Inflammatory macrophage treated with lipopolysaccharide for 1 hour (primary cell): ENCODE results near the gene TMEM248.
A peak's percentile ranks its signal among the peaks of the same experiment; 100 is the strongest.
"Not testable (repeated sequence)": the region's sequence is repeated elsewhere in the genome, so short reads cannot be mapped to it uniquely, and the experiment has no call there.

ENCODE experiments used
- DNase-seq, 2 donors: peaks; one replicate each; pipeline ENCODE4 v3.0.0-alpha.2; 2020 to 2022

Gene TMEM248

DNA sequence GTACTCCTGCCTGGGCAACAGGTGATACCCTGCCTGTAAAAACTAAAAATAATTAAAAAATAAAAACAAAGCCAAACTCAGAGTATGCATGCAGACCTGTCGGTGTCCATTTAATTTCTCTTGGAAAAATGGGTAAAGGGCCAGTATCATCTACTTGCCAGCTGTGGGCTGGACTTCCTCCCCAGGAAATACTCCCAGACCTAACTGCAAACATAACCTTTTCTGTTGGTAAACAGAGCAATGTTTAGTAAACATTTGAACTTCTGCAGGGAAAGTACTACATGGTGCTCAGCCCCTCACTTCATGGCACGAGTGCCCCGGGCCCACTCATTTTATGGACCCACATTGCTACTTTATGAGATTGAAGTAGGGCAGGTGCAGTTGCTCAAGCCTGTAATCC lies 10.2 kb upstream of the TMEM248 start:
- no peak for DNase-seq

DNA sequence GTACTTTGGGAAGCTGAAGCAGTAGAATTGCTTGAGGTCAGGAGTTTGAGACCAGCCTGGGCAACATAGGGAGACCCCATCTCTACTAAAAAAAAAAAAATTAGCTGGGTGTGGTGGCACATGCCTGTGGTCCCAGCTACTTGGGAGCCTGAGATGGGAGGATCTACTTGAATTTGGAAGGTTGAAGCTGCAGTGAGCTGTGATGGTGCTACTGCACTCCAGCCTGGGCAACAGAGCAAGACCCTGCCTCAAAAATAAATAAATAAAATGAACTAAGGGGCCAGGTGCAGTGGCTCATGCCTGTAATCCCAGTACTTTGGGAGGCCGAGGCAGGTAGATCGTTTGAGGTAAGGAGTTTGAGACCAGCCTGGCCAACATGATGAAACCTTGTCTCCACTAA lies 9.8 kb upstream of the TMEM248 start:
- DNase-seq, result not testable (repeated sequence)

DNA sequence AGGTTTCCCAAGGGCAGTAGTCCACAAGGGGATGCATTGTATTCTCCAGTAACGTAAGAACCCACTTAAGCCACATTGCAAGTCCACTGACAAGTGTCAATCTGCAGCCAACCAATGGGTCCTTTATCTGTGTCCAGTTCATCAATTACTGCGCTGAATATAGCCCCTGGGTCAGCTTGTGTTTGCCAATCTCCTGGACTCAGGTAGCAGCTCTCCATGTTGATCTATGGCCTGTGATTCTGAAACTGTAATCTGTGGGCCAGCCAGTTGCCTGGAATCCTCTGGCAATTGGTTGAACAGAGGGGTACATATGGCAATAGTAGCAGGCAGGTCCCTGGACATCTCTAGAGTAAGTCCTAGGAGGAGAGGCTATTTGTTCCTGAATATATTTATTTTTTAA lies 8.8 kb upstream of the TMEM248 start:
- DNase-seq, result no peak

DNA sequence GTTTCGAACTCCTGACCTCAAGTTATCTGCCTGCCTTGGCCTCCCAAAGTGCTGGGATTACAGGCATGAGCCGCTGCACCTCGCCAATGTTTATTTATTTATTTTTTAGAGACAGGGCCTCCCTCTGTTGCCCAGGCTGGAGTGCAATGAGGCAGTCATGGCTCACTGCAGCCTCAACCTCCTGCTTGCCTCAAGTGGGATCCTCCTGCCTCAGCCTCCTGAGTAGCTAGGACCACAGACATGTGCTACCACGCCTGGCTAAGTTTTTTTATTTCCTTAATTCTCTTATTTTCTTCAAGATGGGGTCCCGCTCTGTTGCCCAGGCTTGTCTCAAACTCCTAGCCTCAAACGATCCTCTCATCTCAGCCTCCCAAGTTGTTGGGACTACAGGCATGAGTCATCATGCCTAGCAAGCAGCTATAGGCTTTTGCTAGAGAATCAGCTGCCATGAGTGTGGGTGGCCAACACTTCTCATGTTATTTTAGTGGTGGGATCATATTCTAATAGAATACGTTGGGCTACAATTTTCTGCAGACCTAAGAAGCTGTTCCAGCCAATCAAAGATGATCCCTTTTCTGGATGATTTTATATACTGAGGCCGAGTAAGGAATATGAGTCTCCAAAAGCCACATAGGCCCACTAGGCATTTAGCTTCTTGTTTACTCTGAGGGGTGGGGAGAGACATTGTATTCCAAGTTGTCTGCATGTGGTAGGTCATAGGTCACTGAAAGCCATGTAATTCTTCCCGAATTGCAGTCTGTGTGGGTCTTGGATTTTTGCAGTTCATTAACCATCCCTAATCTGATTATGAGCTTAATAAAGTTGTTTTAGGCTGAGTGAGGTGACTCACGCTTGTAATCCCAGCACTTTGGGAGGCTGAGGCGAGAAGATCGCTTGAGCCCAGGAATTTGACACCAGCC lies 7.6 kb upstream of the TMEM248 start:
- DNase-seq, result no peak

DNA sequence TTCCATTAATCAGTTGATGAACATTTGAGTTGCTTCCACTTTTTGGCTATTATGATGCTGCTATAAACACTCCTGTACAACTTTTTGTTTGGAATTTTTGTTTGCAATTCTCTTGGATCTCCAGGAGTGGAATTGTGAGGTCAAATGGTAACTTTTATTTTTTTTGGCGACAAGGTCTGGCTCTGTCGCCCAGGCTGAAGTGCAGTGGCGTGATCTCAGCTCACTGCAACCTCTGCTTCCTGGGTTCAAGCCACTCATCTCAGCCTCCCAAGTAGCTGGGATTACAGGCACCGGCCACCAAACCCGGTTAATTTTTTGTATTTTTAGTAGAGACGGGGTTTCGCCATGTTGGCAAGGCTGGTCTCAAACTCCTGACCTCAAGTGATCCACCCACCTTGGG lies 3.1 kb upstream of the TMEM248 start:
- not testable (repeated sequence) for DNase-seq

DNA sequence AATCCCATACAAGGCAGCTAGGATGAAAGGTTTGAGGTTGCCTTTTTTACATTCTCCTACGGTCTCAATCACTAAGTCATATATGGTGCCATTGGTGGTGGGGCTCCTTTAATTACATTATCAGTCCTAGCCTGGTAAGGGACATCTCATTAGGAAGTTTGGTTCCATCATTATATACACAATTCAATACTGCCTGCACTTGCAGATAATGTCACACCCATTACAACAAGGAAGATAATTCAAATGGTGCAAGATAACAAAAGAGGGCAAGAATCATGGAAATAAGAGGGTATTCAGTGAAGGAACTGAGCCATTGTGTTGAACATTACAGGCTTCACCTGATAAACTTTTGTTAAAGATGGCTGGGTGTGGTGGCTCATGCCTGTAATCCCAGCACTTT lies 1.7 kb upstream of the TMEM248 start:
- no peak for DNase-seq

DNA sequence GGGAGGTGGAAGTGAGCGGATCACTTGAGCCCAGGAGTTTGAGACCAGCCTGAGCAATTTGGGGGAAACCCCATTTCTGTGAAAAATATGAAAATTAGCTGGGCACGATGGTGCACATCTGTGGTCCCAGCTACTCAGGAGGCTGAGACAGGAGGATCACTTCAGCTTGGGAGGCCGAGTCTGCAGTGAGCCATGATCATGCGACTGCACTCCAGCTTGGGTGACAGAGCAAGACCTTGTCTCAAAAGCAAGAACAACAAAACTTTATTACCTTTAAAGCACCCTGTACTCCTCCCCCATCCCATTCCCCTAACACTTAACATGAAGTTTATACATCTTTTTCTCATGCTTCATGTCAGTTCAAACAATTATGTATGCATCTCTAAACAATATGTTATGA lies 1.3 kb upstream of the TMEM248 start:
- no peak for DNase-seq

DNA sequence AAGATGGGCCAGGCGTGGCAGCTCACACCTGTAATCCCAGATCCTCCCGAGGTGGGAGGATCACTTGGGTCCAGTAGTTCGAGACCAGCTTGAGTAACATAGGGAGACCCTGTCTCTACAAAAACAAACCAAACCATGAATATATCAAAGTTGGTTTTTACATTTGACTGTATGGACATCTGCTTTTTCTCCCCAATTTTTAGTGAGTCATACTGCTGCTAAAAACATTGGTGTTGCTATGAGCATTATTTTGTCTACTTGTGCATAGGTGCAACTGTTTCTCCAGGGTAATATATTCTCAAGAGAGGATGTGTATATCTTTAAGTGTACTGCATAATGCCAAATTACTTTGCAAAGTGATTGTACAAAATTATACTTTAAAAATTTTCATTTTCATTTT lies 769 bp upstream of the TMEM248 start:
- DNase-seq, result no peak

DNA sequence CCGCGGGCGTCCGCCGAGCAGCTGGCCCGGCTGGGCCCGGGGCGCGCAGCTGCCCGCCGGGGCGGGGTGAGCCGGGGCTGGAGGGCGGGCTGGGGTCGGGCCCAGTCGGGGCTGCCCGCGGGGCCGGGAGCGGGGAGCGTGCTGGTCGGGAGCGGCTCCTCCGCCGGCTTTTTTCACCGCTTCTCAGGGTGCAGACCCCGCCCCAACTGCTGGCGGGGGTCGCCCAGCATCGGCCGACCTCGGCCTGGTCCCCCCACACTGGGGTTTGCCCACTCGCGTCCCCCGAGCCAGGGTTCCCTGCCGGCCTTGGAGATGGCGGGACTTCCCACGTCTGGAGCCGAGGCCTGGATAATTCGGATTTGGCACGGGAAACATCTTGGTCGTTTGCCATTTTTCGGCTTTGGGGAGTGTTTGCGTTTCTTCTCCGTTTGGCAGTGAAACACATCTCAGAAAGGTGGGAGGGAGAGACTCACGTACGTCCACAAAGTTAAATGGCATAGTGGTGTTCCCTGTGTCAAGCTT lies 432 bp downstream of the TMEM248 start:
- peak; percentile 11 to 12 for DNase-seq

DNA sequence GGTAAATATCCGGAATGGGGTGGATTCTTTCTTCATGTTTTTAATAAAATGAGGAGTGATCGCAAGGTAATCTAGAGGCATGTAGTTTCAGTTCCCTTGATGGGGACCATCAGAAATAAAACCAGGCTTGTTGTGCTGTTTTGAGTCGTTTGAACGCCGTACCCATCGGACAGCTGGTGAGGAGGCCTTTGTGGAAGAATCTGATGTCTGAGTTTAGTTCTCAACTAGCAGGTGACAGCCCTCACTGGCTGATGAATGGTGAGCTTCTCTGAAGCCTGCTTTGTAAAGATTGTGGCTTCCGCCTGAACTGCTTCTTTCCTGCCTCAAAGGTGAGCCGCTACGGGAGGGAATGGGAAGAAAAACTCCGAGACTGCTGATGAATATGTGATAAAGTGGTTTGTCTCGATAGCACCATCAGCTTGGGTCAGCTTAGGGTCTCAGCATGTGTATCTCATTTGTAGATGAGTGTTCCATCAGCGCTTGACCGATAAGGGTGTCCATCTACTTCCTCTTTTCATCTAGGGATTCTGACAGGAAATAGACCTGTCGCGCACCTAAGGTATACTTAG lies 977 bp downstream of the TMEM248 start:
- peak in 1 of 2 donors; percentile 11 for DNase-seq

DNA sequence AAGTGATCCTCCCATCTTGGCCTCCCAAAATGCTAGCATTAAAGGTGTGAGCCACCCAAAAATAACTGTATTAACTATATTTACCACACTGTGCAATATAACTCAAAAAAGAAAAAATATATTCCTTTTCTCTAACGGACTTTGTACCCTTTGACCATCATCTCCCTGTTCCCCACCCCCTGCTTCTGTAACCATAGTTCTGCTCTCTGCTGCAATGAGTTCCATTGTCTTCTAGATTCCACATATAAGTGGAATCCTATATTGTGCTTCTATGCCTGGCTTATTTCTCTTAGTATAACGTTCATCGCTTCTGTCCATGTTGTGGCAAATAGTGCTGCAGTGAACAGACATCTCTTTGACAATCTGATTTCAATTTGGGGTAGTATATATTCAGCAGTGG lies 4.2 kb downstream of the TMEM248 start:
- no peak for DNase-seq

DNA sequence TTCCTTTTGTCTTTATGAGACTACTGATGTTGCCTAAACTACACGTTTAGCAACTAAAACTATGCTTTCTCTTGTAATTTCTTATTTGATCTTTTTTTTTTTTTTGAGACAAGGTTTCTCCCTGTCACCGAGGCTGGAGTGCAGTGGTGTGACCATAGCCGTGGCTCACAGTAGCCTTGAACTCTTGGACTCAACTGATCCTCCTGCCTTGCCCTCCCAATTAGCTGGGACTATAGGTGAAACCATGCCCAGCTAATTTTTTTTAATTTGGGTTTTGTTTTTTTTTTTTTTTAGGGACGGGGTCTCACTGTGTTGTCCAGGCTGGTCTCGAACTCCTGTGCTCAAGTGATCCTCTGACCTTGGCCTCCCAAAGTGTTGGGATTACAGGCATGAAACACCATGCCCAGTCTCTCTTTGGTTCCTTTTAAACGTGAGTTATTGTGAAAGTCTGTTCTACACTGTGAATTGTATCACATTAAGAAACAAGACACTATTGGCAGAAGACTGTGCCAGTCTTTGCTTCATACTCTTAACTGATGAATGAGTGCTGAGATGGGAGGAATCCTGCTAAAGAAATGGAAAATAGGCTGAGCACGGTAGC lies 6.4 kb downstream of the TMEM248 start:
- DNase-seq, result no peak

DNA sequence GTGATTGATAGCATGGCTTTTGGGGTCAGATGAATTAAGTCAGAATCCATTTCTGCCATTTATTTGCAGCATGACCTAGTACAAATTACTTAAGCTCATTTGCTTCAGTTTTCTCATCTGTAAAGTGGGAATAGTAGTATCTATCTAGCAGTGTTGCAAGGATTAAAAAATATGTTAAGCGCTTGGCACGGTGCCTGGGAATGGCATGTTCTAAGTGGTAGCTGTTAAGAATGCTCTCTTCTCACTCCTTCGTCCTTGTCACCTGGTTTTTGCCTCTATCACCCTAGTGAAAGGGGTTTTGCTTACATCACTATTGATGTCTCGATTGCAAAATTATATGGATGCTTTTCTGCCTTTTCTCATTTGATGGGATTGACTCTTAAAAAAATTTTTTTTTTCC lies 7.4 kb downstream of the TMEM248 start:
- DNase-seq, result no peak

DNA sequence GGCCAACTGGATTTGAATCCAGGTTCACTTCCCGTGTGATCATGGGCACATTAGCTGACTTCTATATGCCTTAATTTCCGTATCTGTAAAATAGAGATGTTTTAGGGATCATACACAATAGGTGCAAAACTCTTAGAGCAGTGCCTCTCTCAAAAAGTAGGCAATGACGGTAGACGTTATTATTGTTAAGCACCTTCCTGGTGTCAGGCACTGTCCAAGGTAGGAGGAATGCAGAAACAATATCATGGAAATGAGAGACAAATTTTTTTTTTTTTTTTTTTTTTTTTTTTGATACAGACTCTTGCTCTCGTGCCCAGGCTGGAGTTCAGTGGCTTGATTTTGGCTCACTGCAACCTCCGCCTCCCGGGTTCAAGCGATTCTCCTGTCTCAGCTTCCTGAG lies 8.1 kb downstream of the TMEM248 start:
- DNase-seq, result no peak

DNA sequence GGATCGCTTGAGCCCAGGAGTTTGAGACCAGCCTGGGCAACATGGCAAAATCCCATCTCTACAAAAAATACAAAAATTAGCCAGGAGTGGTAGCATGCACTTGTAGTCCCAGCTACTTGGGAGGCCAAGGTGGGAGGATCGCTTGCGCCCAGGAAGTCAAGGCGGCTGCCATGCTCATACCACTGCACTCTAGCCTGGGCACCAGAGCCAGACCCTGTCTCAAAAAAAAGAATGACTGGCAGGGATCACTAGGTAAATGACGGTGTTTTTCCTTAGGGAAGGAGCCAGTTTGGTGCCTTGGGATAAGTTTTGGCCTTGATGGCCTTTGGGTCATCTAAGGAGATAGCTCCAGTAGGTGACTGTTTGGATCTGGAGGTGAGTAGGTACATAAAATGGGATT lies 8.9 kb downstream of the TMEM248 start:
- DNase-seq, result no peak

DNA sequence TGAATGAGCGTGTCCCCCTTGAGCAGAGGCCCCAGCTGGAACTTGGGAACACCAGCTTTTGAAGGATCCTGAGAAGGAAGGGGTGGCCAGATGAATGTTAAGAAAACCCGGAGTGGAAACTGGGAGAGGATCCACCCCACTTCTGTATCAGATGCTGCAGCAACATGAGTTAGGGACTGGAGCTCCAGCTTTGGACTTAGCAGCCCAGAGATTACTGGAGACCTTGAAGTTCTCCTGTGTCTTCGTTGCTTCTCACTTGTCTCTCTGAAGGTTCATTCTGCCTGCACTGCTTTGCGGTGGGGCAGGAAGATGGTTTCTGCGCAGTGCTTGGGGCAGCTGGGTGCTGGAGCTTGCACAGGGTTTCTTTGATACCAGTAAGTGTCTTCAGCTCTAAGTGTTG lies 9.3 kb downstream of the TMEM248 start:
- no peak for DNase-seq

DNA sequence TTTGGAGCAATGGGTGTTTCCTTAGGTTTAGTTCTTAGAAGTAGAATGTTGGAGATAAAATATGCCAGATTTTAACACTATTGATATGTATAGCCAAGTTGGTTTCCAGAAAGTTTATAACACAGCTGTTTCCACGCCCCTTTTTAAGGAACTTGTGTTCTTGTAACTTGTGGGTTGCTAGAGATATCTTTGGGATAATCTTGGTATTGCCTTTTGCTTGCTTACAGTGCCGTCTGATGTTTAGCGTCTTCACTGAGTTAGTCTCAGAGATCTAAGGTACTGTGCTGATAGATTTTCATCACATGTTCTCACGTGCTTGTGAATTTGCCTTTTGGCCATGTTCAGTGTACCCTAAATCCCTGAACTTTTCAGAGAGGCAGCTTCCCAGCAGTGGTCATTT lies 12.4 kb downstream of the TMEM248 start:
- DNase-seq, result no peak

DNA sequence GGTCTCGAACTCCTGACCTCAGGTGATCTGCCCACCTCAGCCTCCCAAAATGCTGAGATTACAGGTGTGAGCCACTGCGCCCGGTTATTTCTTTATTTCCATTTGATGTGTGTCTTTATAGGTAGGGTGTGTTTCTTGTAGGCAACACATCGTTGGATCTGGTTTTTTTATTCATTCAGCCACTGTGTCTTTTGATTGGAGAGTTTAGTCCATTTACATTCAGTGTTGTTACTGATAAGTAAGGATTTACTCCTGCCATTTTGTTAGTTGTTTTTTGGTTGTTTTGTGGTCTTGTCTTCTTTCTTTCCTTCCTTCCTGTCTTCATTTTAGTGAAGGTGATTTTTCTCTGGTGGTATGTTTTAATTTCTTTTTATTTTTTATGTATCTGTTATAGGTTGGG lies 16.9 kb downstream of the TMEM248 start:
- no peak for DNase-seq

DNA sequence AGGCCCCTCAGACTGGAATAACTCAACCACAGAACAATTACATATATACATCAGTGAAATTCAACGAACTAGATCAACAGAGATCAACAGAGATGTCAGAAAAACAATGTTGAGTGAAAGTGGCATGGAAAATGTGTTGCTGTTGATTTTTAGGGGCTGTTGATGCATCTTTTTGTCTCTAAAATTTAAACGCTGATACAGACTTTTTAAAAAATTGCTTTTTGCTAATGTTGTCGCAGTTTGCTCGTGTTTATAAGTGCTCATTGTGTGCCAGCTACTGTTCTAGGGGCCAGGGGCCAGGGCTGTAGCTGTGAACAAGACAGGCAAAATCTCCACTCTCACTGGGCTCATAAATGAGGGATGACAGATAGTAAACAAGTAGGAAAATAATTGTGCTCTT lies 18.3 kb downstream of the TMEM248 start:
- no peak for DNase-seq

DNA sequence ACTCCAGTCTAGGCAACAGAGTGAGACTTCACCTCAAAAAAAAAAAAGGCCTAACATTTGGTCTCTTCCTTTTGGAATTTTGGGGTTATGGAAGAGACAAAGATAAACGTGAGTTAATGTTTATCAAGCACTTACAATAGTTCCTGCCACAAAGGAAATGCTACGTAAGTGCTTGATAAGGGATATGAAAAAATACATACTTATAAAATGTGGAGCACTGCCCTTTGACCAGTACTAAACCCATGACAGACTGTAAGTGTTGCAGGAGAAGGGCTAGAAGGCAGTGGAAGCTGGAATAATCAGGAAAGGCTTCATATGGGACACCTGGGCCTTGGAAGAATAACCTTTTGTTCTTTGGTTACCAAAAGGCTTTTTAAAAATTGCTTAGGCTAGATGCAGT lies 25.5 kb downstream of the TMEM248 start:
- DNase-seq, result no peak

DNA sequence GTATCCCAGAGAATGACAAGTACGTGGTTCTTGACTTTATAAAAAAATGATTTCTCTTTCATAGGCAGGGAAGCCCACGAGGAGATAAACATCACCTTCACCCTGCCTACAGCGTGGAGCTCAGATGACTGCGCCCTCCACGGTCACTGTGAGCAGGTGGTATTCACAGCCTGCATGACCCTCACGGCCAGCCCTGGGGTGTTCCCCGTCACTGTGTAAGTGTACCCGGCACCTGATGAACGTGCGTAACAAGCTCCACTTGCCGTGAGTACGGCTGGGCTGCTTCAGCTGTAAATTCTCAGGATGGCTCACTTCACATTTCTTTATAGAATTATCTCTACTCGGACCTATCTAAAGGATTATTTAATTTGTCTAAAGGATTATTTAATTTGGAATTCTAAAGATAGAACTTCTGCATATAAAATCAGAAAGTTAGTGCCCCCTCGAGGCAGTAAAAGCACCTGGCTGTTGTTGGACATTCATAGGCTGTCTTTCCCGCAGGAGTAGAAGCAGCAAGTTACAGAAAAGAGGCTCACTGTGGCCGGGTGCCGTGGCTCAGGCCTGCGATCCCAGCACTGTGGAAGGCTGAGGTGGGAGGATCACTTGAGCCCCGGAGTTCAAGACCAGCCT lies 27.6 kb downstream of the TMEM248 start:
- no peak for DNase-seq

DNA sequence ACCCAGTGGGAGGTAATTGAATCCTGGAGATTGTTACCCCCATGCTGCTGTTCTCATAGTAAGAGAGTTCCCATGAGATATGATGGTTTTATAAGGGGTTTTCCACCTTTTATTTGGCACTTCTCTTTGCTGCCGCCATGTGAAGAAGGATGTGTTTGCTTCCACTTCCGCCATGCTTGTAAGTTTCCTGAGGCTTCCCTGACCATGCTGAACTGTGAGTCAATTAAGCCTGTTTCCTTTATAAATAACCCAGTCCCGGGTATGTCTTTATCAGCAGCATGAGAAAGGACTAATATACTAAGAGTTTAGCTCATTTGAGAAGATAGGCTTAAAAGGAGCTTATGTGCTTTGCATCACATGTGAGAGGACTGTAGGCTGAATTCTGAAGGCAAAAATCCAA lies 29.3 kb downstream of the TMEM248 start:
- DNase-seq, result no peak

DNA sequence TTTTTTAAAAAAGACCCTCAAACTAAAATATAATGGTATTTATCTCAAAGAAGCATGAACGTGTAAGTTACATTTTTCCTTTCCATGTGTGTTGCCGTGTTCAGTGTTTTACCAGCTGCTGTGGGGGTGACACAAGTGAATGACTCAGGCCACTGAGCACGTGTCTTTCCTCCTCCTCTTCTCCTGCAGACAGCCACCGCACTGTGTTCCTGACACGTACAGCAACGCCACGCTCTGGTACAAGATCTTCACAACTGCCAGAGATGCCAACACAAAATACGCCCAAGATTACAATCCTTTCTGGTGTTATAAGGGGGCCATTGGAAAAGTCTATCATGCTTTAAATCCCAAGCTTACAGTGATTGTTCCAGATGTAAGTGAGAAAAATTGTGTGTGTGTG lies 29.7 kb downstream of the TMEM248 start:
- DNase-seq, result no peak
